BLaER1 (cell line): ENCODE data around the gene PSMC3IP.

Experiments
- H3K27ac ChIP-seq: shearing (Covaris generic); formaldehyde crosslinking; 2 replicates; pipeline ENCODE4 v1.8.1; 2022
- H3K27me3 ChIP-seq: shearing (Covaris generic); formaldehyde crosslinking; 2 replicates; pipeline ENCODE4 v1.8.1; 2022
- H3K36me3 ChIP-seq: shearing (Covaris generic); formaldehyde crosslinking; 2 replicates; pipeline ENCODE4 v1.8.1; 2022
- H3K4me1 ChIP-seq: shearing (Covaris generic); formaldehyde crosslinking; 2 replicates; pipeline ENCODE4 v1.8.1; 2022
- H3K4me2 ChIP-seq: shearing (Covaris generic); formaldehyde crosslinking; 2 replicates; pipeline ENCODE4 v1.8.1; 2022
- H3K4me3 ChIP-seq: shearing (Covaris generic); formaldehyde crosslinking; 2 replicates; pipeline ENCODE4 v1.8.1; 2022
- H3K9ac ChIP-seq: shearing (Covaris generic); formaldehyde crosslinking; 2 replicates; pipeline ENCODE4 v1.8.1; 2022
- H3K9me3 ChIP-seq: shearing (Covaris generic); formaldehyde crosslinking; 2 replicates; pipeline ENCODE4 v1.8.1; 2022
- H4K20me1 ChIP-seq: shearing (Covaris generic); formaldehyde crosslinking; 2 replicates; pipeline ENCODE4 v1.8.1; 2022
- Cebpa-rat ChIP-seq: shearing (Covaris generic); IDR thresholded peaks from 2 replicates; pipeline ENCODE4 v1.8.1; 2022

Gene PSMC3IP

GRCh38 chr17:42529061-42529460 lies 48.5 kb downstream of the PSMC3IP start:
- no peak overlapping the region for H3K4me3 ChIP-seq
- H3K9ac ChIP-seq: no peak overlapping the region
- no peaks in the 10 kb centered on the region for H4K20me1 ChIP-seq
- TF ChIP-seq Cebpa-rat: no peak
- H3K4me1 ChIP-seq: peaks cover 44% of the 10 kb centered on the region
- H3K27me3 ChIP-seq: no peaks in the 10 kb centered on the region
- no peak overlapping the region for H3K4me2 ChIP-seq
- no peaks in the 10 kb centered on the region for H3K9me3 ChIP-seq
- no peaks in the 10 kb centered on the region for H3K36me3 ChIP-seq
- no peak overlapping the region for H3K27ac ChIP-seq

DNA sequence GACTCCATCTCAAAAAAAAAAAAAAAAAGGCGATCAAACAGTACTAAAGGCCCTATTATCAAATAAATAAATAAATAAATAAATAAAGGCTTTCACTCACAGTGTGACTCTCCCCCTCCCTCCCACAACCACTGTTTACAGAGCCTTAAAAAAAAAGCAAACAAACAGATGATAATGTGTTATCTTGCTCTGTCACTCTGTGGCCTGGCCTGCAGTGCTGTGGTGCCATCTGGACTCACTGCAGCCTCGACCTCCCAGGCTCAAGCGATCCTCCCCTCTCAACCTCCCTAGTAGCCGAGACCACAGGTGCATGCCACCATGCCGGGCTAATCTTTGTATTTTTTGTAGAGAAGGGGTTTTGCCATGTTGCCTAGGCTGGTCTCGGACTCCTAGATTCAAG lies 49.6 kb downstream of the PSMC3IP start:
- no peaks in the 10 kb centered on the region for H3K27me3 ChIP-seq
- no peak overlapping the region for H3K27ac ChIP-seq
- no peaks in the 10 kb centered on the region for H3K9me3 ChIP-seq
- peaks cover 38% of the 10 kb centered on the region for H3K4me1 ChIP-seq
- H4K20me1 ChIP-seq: no peaks in the 10 kb centered on the region
- H3K4me2 ChIP-seq: no peak overlapping the region
- H3K9ac ChIP-seq: no peak overlapping the region
- no peak for TF ChIP-seq Cebpa-rat
- no peak overlapping the region for H3K4me3 ChIP-seq
- no peaks in the 10 kb centered on the region for H3K36me3 ChIP-seq

DNA sequence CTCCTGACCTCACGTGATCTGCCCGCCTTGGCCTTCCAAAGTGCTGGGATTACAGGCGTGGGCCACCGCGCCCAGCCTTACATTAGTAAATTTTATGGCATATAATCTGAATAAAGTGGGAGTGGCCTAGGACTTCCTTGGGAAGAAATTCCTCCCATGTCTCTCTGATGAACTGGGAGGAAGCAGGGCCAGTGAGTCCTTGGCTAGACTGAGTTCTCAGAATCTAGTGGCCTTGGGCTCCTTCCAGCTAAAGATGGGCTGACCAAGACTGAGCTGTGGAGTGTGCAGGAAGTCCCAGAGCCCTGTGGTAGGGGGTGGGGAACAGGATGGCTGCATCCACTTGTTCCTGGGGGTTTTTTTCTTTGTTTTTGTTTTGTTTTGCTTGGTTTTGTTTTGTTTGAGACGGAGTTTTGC lies 51.5 kb downstream of the PSMC3IP start:
- no peak overlapping the region for H3K4me2 ChIP-seq
- no peaks in the 10 kb centered on the region for H3K27me3 ChIP-seq
- H3K4me3 ChIP-seq: no peak overlapping the region
- H3K4me1 ChIP-seq: peaks cover 25% of the 10 kb centered on the region
- no peak for TF ChIP-seq Cebpa-rat
- H3K27ac ChIP-seq: no peak overlapping the region
- H3K9ac ChIP-seq: no peak overlapping the region
- H3K36me3 ChIP-seq: no peaks in the 10 kb centered on the region
- H4K20me1 ChIP-seq: no peaks in the 10 kb centered on the region
- no peaks in the 10 kb centered on the region for H3K9me3 ChIP-seq

DNA sequence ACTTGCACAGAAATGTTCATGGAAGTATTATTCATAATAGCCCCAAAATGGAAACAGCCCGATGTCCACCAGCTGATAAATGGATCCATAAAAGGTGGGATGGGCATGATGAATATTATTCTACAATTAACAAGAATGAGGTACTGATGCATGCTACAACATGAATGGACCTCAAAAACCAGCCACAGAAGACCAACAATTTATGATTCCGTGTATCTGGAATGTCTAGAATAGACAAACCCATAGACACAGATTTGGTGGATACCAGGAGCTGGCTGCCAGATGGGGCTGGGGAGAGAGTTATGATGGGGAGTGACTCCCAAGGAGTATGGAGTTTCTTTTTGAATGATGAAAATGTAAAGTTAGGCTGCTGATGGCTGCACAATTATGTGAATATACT lies 52.3 kb downstream of the PSMC3IP start:
- H3K27ac ChIP-seq: no peak overlapping the region

DNA sequence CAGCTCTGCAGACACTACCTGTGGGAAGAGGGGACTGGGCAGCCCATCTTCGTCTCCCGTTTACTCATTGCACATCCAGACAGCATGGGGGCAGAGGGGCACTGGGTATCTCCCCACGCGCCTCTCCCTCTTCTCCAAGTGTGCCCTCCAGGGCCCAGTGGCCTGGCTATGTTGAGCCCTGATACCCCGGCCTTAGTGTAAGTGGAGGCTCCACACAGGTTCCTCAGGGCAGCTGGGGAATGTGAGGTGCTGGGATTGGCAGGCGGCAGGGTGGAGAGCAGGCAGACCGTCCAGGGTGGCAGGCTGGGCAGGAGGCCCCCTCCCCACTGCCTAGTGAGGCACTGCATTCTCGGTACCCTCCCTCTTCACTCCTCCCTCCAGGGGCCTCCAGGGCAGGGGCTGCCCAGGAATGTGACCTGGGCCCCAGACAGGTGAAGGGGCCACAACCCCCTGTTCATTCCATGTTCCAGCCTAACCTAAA lies 54.7 kb downstream of the PSMC3IP start:
- Histone ChIP-seq H3K4me1 (peaks cover 30% of the 10 kb centered on the region), H3K9ac (no peak overlapping the region), H3K4me2 (no peak overlapping the region), H3K36me3 (no peaks in the 10 kb centered on the region), H4K20me1 (no peaks in the 10 kb centered on the region), H3K27ac (no peak overlapping the region), H3K9me3 (no peaks in the 10 kb centered on the region), H3K27me3 (no peaks in the 10 kb centered on the region), H3K4me3 (no peak overlapping the region)
- TF ChIP-seq Cebpa-rat: no peak

More for the DNA sequence above, 52.3 kb downstream of the PSMC3IP start:
- H3K4me1 ChIP-seq: peaks cover 23% of the 10 kb centered on the region
- H3K27me3 ChIP-seq: no peaks in the 10 kb centered on the region
- no peak overlapping the region for H3K4me3 ChIP-seq
- no peaks in the 10 kb centered on the region for H3K36me3 ChIP-seq
- no peaks in the 10 kb centered on the region for H3K9me3 ChIP-seq
- H3K9ac ChIP-seq: no peak overlapping the region
- no peak for TF ChIP-seq Cebpa-rat
- H4K20me1 ChIP-seq: no peaks in the 10 kb centered on the region
- H3K4me2 ChIP-seq: no peak overlapping the region
